NCI-H1092 (cell line): ENCODE data around the gene THOP1.
"Not testable (repeated sequence)": the region's sequence is repeated elsewhere in the genome, so short reads cannot be mapped to it uniquely, and the experiment has no call there.

Experiments used
- DNase-seq: peaks from one replicate; lab custom pipeline; 2025; lab: John Stamatoyannopoulos, UW

THOP1 gene

GRCh38 chr19:2817237-2817829, 32.0 kb downstream of the THOP1 start:
- DNase-seq, result not testable (repeated sequence)

GRCh38 chr19:2819540-2820111, 34.3 kb downstream of the THOP1 start, which contains the start of gene ZNF554:
ZNF554 (plus strand) TSS chr19:2819868; CDS start chr19:2820072, 204 bp downstream.
- DNase-seq, result peak; percentile 95

GRCh38 chr19:2820112-2820702, 34.9 kb downstream of the THOP1 start:
- DNase-seq, result peak; percentile 24

- no peak for DNase-seq
Measured at GRCh38 chr19:2822846-2823245, 37.5 kb downstream of the THOP1 start.

- DNase-seq, result no peak
Measured at GRCh38 chr19:2823646-2824045, 38.3 kb downstream of the THOP1 start.

- DNase-seq, result no peak
Measured at GRCh38 chr19:2824129-2824528, 38.8 kb downstream of the THOP1 start.

- no peak for DNase-seq
Measured at GRCh38 chr19:2827022-2827421, 41.7 kb downstream of the THOP1 start.

GRCh38 chr19:2827840-2828489, 42.7 kb downstream of the THOP1 start:
- no peak for DNase-seq

- DNase-seq, result no peak
Measured at GRCh38 chr19:2834294-2834871, 49.1 kb downstream of the THOP1 start.

GRCh38 chr19:2837430-2837829, 52.1 kb downstream of the THOP1 start:
- no peak for DNase-seq

- peak; percentile 98 for DNase-seq
Measured at GRCh38 chr19:2840794-2841791, 55.8 kb downstream of the THOP1 start, which contains the start of gene ZNF555. ZNF555 (plus strand) TSS chr19:2841475; CDS start chr19:2841573, 98 bp downstream.

- no peak for DNase-seq
Measured at GRCh38 chr19:2841855-2842574, 56.7 kb downstream of the THOP1 start.

GRCh38 chr19:2845107-2845506, 59.8 kb downstream of the THOP1 start:
- no peak for DNase-seq

- no peak for DNase-seq
Measured at GRCh38 chr19:2846180-2846894, 61.0 kb downstream of the THOP1 start.

- DNase-seq, result no peak
Measured at GRCh38 chr19:2847507-2847906, 62.2 kb downstream of the THOP1 start.

GRCh38 chr19:2848616-2849015, 63.3 kb downstream of the THOP1 start:
- DNase-seq, result no peak

GRCh38 chr19:2850256-2850925, 65.1 kb downstream of the THOP1 start:
- DNase-seq, result no peak

GRCh38 chr19:2852598-2852997, 67.3 kb downstream of the THOP1 start:
- DNase-seq, result no peak

- DNase-seq, result no peak
Measured at GRCh38 chr19:2853015-2853606, 67.8 kb downstream of the THOP1 start.
